ENCODE results near the gene LILRA6.
"Not testable (repeated sequence)": the region's sequence is repeated elsewhere in the genome, so short reads cannot be mapped to it uniquely, and the experiment has no call there.

LILRA6 gene

GRCh38 chr19:54230031-54230430, 12.6 kb downstream of the LILRA6 start:
- TF ChIP-seq CTCF (conservative IDR thresholded peaks at IDR 0.05; ENCODE audit: low read length) (no peak), EZH2phosphoT487 (IDR thresholded peaks at IDR 0.05; ENCODE audit: borderline replicate concordance) (no peak)
- H3K9ac ChIP-seq (ENCODE audit: low read depth, low read length, poor library complexity, severe bottlenecking), result no peak overlapping the region
- no peaks in the 10 kb centered on the region for H3K27me3 ChIP-seq (ENCODE audit: insufficient read depth, low read length, poor library complexity, severe bottlenecking)
- no peak overlapping the region for H2AFZ ChIP-seq (ENCODE audit: low read length)
- no peaks in the 10 kb centered on the region for H4K20me1 ChIP-seq (ENCODE audit: insufficient read depth, low read length, poor library complexity, severe bottlenecking)
- H3K4me2 ChIP-seq (ENCODE audit: low read depth, low read length, poor library complexity, severe bottlenecking), result no peak overlapping the region
- H3K36me3 ChIP-seq (ENCODE audit: insufficient read depth, low read length), result no peaks in the 10 kb centered on the region
- no peaks in the 10 kb centered on the region for H3K9me2 ChIP-seq (replicated peaks; ENCODE audit: low read depth, low read length)
- no peaks in the 10 kb centered on the region for H3K4me1 ChIP-seq (ENCODE audit: insufficient read depth, low read length, poor library complexity, severe bottlenecking)
- no peaks in the 10 kb centered on the region for H3K79me2 ChIP-seq (ENCODE audit: insufficient read depth, low read length)
- no peaks in the 10 kb centered on the region for H3K9me3 ChIP-seq (ENCODE audit: insufficient read depth, low read depth, low read length)
- no peaks in the 10 kb centered on the region for H3F3A ChIP-seq (ENCODE audit: low read depth)
- H3K4me3 ChIP-seq (ENCODE audit: low read length, poor library complexity, severe bottlenecking), result no peak overlapping the region

GRCh38 chr19:54229146-54229545, 13.4 kb downstream of the LILRA6 start:
- Histone ChIP-seq H3K9me3 (ENCODE audit: insufficient read depth, low read depth, low read length) (no peaks in the 10 kb centered on the region), H3K36me3 (ENCODE audit: insufficient read depth, low read length) (no peaks in the 10 kb centered on the region), H4K20me1 (ENCODE audit: insufficient read depth, low read length, poor library complexity, severe bottlenecking) (no peaks in the 10 kb centered on the region), H3F3A (ENCODE audit: low read depth) (no peaks in the 10 kb centered on the region), H3K9ac (ENCODE audit: low read depth, low read length, poor library complexity, severe bottlenecking) (no peak overlapping the region), H3K4me3 (ENCODE audit: low read length, poor library complexity, severe bottlenecking) (no peak overlapping the region), H2AFZ (ENCODE audit: low read length) (no peak overlapping the region), H3K79me2 (ENCODE audit: insufficient read depth, low read length) (no peaks in the 10 kb centered on the region), H3K4me1 (ENCODE audit: insufficient read depth, low read length, poor library complexity, severe bottlenecking) (no peaks in the 10 kb centered on the region), H3K27me3 (ENCODE audit: insufficient read depth, low read length, poor library complexity, severe bottlenecking) (no peaks in the 10 kb centered on the region), H3K9me2 (replicated peaks; ENCODE audit: low read depth, low read length) (no peaks in the 10 kb centered on the region), H3K4me2 (ENCODE audit: low read depth, low read length, poor library complexity, severe bottlenecking) (no peak overlapping the region)
- no peak for TF ChIP-seq EZH2phosphoT487 (IDR thresholded peaks at IDR 0.05; ENCODE audit: borderline replicate concordance)
- no peak for TF ChIP-seq CTCF (conservative IDR thresholded peaks at IDR 0.05; ENCODE audit: low read length)

- not testable (repeated sequence) for H3K9ac ChIP-seq (ENCODE audit: low read depth, low read length, poor library complexity, severe bottlenecking); H3K9me3 ChIP-seq (ENCODE audit: insufficient read depth, low read depth, low read length); H3K4me1 ChIP-seq (ENCODE audit: insufficient read depth, low read length, poor library complexity, severe bottlenecking); H3K4me2 ChIP-seq (ENCODE audit: low read depth, low read length, poor library complexity, severe bottlenecking); H3K4me3 ChIP-seq (ENCODE audit: low read length, poor library complexity, severe bottlenecking); H3K79me2 ChIP-seq (ENCODE audit: insufficient read depth, low read length); H2AFZ ChIP-seq (ENCODE audit: low read length); H4K20me1 ChIP-seq (ENCODE audit: insufficient read depth, low read length, poor library complexity, severe bottlenecking); H3K27me3 ChIP-seq (ENCODE audit: insufficient read depth, low read length, poor library complexity, severe bottlenecking); H3F3A ChIP-seq (ENCODE audit: low read depth); H3K9me2 ChIP-seq (replicated peaks; ENCODE audit: low read depth, low read length); H3K36me3 ChIP-seq (ENCODE audit: insufficient read depth, low read length)
Observed at GRCh38 chr19:54224619-54225018, 18.0 kb downstream of the LILRA6 start.

- H3K4me3 ChIP-seq (ENCODE audit: low read length, poor library complexity, severe bottlenecking), result not testable (repeated sequence)
Observed at GRCh38 chr19:54223937-54224281, 18.7 kb downstream of the LILRA6 start.

DNA sequence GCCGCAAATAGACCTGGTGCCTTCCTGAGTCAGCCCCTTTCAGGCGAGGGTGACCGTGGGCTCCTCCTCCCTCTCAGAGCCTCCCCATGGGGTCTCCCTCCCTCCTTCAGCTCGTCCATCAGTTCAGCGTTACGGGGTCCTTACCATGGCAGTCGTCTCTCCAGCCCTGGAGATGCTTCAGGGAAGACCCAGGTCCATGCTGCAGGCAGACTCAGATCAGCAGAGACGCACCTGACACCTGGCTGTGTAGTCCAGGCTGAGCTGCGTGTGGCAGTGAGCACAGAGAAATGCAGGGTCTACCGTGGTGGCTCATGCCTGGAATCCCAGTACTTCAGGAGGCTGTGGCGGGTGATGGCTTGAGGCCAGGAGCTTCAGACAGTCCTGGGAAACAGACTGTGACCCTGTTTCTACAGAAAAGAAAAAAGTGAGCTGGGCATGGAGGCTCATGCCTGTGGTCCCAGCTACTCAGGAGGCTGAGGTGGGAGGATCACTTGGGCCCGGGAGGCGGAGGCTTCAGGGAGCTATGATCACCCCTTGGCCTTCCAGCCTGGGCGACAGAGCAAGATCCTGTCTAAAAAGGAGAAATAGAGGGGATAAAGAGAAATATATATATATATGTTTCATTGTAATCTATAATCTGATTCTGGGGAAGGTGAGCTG, 19.2 kb downstream of the LILRA6 start:
- H3K9me3 ChIP-seq (ENCODE audit: insufficient read depth, low read depth, low read length); H3K36me3 ChIP-seq (ENCODE audit: insufficient read depth, low read length); H4K20me1 ChIP-seq (ENCODE audit: insufficient read depth, low read length, poor library complexity, severe bottlenecking); H3K27me3 ChIP-seq (ENCODE audit: insufficient read depth, low read length, poor library complexity, severe bottlenecking); H3K4me2 ChIP-seq (ENCODE audit: low read depth, low read length, poor library complexity, severe bottlenecking); H3K79me2 ChIP-seq (ENCODE audit: insufficient read depth, low read length); H3K9me2 ChIP-seq (replicated peaks; ENCODE audit: low read depth, low read length); H3K4me3 ChIP-seq (ENCODE audit: low read length, poor library complexity, severe bottlenecking); H3K4me1 ChIP-seq (ENCODE audit: insufficient read depth, low read length, poor library complexity, severe bottlenecking); H3K9ac ChIP-seq (ENCODE audit: low read depth, low read length, poor library complexity, severe bottlenecking); H2AFZ ChIP-seq (ENCODE audit: low read length); H3F3A ChIP-seq (ENCODE audit: low read depth): not testable (repeated sequence)

More at GRCh38 chr19:54223937-54224281, 18.7 kb downstream of the LILRA6 start:
- H3K36me3 ChIP-seq (ENCODE audit: insufficient read depth, low read length); H3K79me2 ChIP-seq (ENCODE audit: insufficient read depth, low read length); H3K4me2 ChIP-seq (ENCODE audit: low read depth, low read length, poor library complexity, severe bottlenecking); H3K9me3 ChIP-seq (ENCODE audit: insufficient read depth, low read depth, low read length); H4K20me1 ChIP-seq (ENCODE audit: insufficient read depth, low read length, poor library complexity, severe bottlenecking); H3K4me1 ChIP-seq (ENCODE audit: insufficient read depth, low read length, poor library complexity, severe bottlenecking); H3K9me2 ChIP-seq (replicated peaks; ENCODE audit: low read depth, low read length); H3K9ac ChIP-seq (ENCODE audit: low read depth, low read length, poor library complexity, severe bottlenecking); H3K27me3 ChIP-seq (ENCODE audit: insufficient read depth, low read length, poor library complexity, severe bottlenecking); H3F3A ChIP-seq (ENCODE audit: low read depth); H2AFZ ChIP-seq (ENCODE audit: low read length): not testable (repeated sequence)

- H3K9me3 ChIP-seq (ENCODE audit: insufficient read depth, low read depth, low read length); H3K36me3 ChIP-seq (ENCODE audit: insufficient read depth, low read length); H3K27me3 ChIP-seq (ENCODE audit: insufficient read depth, low read length, poor library complexity, severe bottlenecking); H2AFZ ChIP-seq (ENCODE audit: low read length); H3K9me2 ChIP-seq (replicated peaks; ENCODE audit: low read depth, low read length); H3F3A ChIP-seq (ENCODE audit: low read depth); H3K79me2 ChIP-seq (ENCODE audit: insufficient read depth, low read length); H4K20me1 ChIP-seq (ENCODE audit: insufficient read depth, low read length, poor library complexity, severe bottlenecking); H3K4me1 ChIP-seq (ENCODE audit: insufficient read depth, low read length, poor library complexity, severe bottlenecking); H3K4me3 ChIP-seq (ENCODE audit: low read length, poor library complexity, severe bottlenecking); H3K4me2 ChIP-seq (ENCODE audit: low read depth, low read length, poor library complexity, severe bottlenecking); H3K9ac ChIP-seq (ENCODE audit: low read depth, low read length, poor library complexity, severe bottlenecking): not testable (repeated sequence)
Observed at GRCh38 chr19:54222474-54223276, 19.9 kb downstream of the LILRA6 start, which contains the start of gene LILRB3. LILRB3 (minus strand) TSS chr19:54223007; CDS start chr19:54222976, 31 bp downstream.
